ENCODE measurements around the gene POU2F3. TPM values are rescaled to one million over a fixed set of nuclear protein-coding genes. Genes with fewer than 3 reads are reported as not detected.
"Not testable (repeated sequence)": the region's sequence is repeated elsewhere in the genome, so short reads cannot be mapped to it uniquely, and the experiment has no call there.

POU2F3 gene
- total and polyA plus RNA-seq, 4 donors = 2.6 to 3.9 (median 3.1) TPM

DNA sequence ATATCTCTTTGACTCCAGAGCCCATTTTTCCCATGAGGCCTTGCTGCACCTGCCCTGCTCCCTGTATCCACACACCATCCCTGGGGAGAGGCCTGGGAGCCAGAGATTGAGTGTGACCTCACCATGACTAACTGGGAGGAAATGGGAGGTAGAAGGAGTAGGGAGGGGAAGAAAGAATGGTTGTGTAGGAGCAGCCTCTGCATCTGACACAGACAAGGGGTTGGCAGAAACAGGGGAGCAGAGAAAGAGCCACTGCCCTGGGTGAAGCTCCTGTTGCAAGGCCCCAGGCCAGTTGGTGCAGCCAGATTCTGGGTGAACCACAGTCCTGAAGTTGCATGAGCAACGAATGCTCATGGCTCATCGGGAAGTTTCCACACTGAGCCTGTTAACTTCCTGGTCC is 32.4 kb downstream of the POU2F3 start:
- Histone ChIP-seq H3K9ac (ENCODE audit: insufficient read depth in 1 of 2, low read length in 2 of 2) (no peak overlapping the region), H3K9me3 (ENCODE audit: control insufficient read depth in 4 of 4, insufficient read depth in 3 of 4, low read length in 3 of 4) (no peaks in the 10 kb centered on the region), H3K36me3 (ENCODE audit: control insufficient read depth in 4 of 4, insufficient read depth in 4 of 4, low read length in 4 of 4) (no peaks in the 10 kb centered on the region), H3K27ac (ENCODE audit: low read depth in 1 of 2, low read length in 1 of 2) (no peak overlapping the region), H3K4me1 (ENCODE audit: control insufficient read depth in 5 of 5, insufficient read depth in 5 of 5, low read length in 5 of 5) (no peaks in the 10 kb centered on the region), H3K27me3 (ENCODE audit: control insufficient read depth in 3 of 3, insufficient read depth in 3 of 3, low read length in 2 of 3) (peaks cover 0 to 6% (median 0%) of the 10 kb centered on the region in 3 donors), H3K4me3 (no peak overlapping the region)
- DNase-seq (no peak), ATAC-seq (ENCODE audit: insufficient read depth, low FRiP score) (no peak)
- 71 to 82% methylated on average over 2 of the region's 2 CpGs for WGBS, 2 donors
- TF ChIP-seq, protein P1, sequence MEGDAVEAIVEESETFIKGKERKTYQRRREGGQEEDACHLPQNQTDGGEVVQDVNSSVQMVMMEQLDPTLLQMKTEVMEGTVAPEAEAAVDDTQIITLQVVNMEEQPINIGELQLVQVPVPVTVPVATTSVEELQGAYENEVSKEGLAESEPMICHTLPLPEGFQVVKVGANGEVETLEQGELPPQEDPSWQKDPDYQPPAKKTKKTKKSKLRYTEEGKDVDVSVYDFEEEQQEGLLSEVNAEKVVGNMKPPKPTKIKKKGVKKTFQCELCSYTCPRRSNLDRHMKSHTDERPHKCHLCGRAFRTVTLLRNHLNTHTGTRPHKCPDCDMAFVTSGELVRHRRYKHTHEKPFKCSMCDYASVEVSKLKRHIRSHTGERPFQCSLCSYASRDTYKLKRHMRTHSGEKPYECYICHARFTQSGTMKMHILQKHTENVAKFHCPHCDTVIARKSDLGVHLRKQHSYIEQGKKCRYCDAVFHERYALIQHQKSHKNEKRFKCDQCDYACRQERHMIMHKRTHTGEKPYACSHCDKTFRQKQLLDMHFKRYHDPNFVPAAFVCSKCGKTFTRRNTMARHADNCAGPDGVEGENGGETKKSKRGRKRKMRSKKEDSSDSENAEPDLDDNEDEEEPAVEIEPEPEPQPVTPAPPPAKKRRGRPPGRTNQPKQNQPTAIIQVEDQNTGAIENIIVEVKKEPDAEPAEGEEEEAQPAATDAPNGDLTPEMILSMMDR (IDR thresholded peaks at IDR 0.05; ENCODE audit: control extremely low read depth, extremely low read depth) = no peak

GRCh38 chr11:120273432-120273831 is 33.5 kb downstream of the POU2F3 start:
- H3K4me1 ChIP-seq (ENCODE audit: control insufficient read depth in 5 of 5, insufficient read depth in 5 of 5, low read length in 5 of 5) = no peaks in the 10 kb centered on the region
- ATAC-seq (ENCODE audit: insufficient read depth, low FRiP score) (no peak), DNase-seq (no peak)
- 94 to 99% methylated on average over 2 of the region's 2 CpGs for WGBS, 2 donors
- H3K27me3 ChIP-seq (ENCODE audit: control insufficient read depth in 3 of 3, insufficient read depth in 3 of 3, low read length in 2 of 3) = peaks cover 0 to 6% (median 0%) of the 10 kb centered on the region in 3 donors
- H3K9ac ChIP-seq (ENCODE audit: insufficient read depth in 1 of 2, low read length in 2 of 2) = no peak overlapping the region
- H3K36me3 ChIP-seq (ENCODE audit: control insufficient read depth in 4 of 4, insufficient read depth in 4 of 4, low read length in 4 of 4) = no peaks in the 10 kb centered on the region
- TF ChIP-seq, protein P1 (IDR thresholded peaks at IDR 0.05; ENCODE audit: control extremely low read depth, extremely low read depth) = no peak
- H3K9me3 ChIP-seq (ENCODE audit: control insufficient read depth in 4 of 4, insufficient read depth in 3 of 4, low read length in 3 of 4) = no peaks in the 10 kb centered on the region
- H3K27ac ChIP-seq (ENCODE audit: low read depth in 1 of 2, low read length in 1 of 2) = no peak overlapping the region
- no peak overlapping the region for H3K4me3 ChIP-seq

GRCh38 chr11:120273956-120274355 is 34.0 kb downstream of the POU2F3 start:
- not testable (repeated sequence) for H3K4me1 ChIP-seq (ENCODE audit: control insufficient read depth in 5 of 5, insufficient read depth in 5 of 5, low read length in 5 of 5); ATAC-seq (ENCODE audit: insufficient read depth, low FRiP score); H3K27me3 ChIP-seq (ENCODE audit: control insufficient read depth in 3 of 3, insufficient read depth in 3 of 3, low read length in 2 of 3); H3K27ac ChIP-seq (ENCODE audit: low read depth in 1 of 2, low read length in 1 of 2); H3K4me3 ChIP-seq; H3K9me3 ChIP-seq (ENCODE audit: control insufficient read depth in 4 of 4, insufficient read depth in 3 of 4, low read length in 3 of 4); H3K36me3 ChIP-seq (ENCODE audit: control insufficient read depth in 4 of 4, insufficient read depth in 4 of 4, low read length in 4 of 4); DNase-seq; H3K9ac ChIP-seq (ENCODE audit: insufficient read depth in 1 of 2, low read length in 2 of 2)
- 93 to 97% methylated on average over 2 of the region's 2 CpGs for WGBS, 2 donors

DNA sequence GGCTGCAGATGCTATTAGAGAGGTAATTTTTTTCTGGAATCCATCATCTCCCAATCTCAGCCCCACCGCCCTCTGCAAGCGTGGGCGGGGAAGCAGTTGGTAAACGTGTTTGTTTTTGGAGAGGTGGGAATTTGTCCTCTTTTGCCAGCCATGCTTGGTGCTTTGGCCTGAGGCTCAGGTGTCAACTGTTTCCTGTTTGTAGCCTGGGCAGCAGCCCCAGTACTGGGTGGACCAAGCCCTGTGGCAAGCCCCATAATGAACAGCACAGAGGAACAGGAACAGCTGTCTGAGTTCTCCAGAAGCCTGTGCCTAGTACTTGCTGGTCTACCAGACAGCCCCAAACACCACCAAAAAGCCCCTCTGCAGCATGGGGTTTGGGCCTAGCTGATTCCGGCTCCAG is 39.6 kb downstream of the POU2F3 start:
- Histone ChIP-seq H3K36me3 (ENCODE audit: control insufficient read depth in 4 of 4, insufficient read depth in 4 of 4, low read length in 4 of 4) (no peaks in the 10 kb centered on the region), H3K9ac (ENCODE audit: insufficient read depth in 1 of 2, low read length in 2 of 2) (no peak overlapping the region), H3K4me1 (ENCODE audit: control insufficient read depth in 5 of 5, insufficient read depth in 5 of 5, low read length in 5 of 5) (peaks cover 0 to 14% (median 4%) of the 10 kb centered on the region in 5 donors), H3K4me3 (no peak overlapping the region), H3K27me3 (ENCODE audit: control insufficient read depth in 3 of 3, insufficient read depth in 3 of 3, low read length in 2 of 3) (no peaks in the 10 kb centered on the region), H3K27ac (ENCODE audit: low read depth in 1 of 2, low read length in 1 of 2) (no peak overlapping the region), H3K9me3 (ENCODE audit: control insufficient read depth in 4 of 4, insufficient read depth in 3 of 4, low read length in 3 of 4) (no peaks in the 10 kb centered on the region)
- TF ChIP-seq, protein P1 (IDR thresholded peaks at IDR 0.05; ENCODE audit: control extremely low read depth, extremely low read depth) = no peak
- no peak for DNase-seq
- WGBS, 2 donors = 89% methylated on average over 5 of the region's 5 CpGs
- ATAC-seq (ENCODE audit: insufficient read depth, low FRiP score) = no peak

All from lung (tissue), 12 donors.